ENCODE measurements around the gene HECTD2.
"Not testable (repeated sequence)": the region's sequence is repeated elsewhere in the genome, so short reads cannot be mapped to it uniquely, and the experiment has no call there.

GRCh38 chr10:91438228-91438627, 28.1 kb downstream of the HECTD2 start:
- TF ChIP-seq CTCF, EP300, POLR2A, POLR2AphosphoS5 (IDR thresholded peaks at IDR 0.05): not testable (repeated sequence)
